ENCODE measurements around the gene PDE11A.

- TF ChIP-seq CTCF (IDR thresholded peaks at IDR 0.05) (no peak), POLR2AphosphoS5 (IDR thresholded peaks at IDR 0.05) (no peak)
Measured at GRCh38 chr2:177796654-177797415, 275.7 kb downstream of the PDE11A start.
